Stimulated activated CD4-positive, alpha-beta T cell treated with anti-CD3 and anti-CD28 coated beads, Interleukin-1b, Interleukin-23, amount 100 ng/mL, for 1 hour (primary cell): ENCODE measurements around the gene SLC4A2.

ENCODE experiments used
- DNase-seq, 2 donors: peaks; one replicate each; pipeline ENCODE4 v3.0.0-alpha.2; 2020; ENCODE audit warnings: low read depth in 2 of 2

Gene SLC4A2

DNA sequence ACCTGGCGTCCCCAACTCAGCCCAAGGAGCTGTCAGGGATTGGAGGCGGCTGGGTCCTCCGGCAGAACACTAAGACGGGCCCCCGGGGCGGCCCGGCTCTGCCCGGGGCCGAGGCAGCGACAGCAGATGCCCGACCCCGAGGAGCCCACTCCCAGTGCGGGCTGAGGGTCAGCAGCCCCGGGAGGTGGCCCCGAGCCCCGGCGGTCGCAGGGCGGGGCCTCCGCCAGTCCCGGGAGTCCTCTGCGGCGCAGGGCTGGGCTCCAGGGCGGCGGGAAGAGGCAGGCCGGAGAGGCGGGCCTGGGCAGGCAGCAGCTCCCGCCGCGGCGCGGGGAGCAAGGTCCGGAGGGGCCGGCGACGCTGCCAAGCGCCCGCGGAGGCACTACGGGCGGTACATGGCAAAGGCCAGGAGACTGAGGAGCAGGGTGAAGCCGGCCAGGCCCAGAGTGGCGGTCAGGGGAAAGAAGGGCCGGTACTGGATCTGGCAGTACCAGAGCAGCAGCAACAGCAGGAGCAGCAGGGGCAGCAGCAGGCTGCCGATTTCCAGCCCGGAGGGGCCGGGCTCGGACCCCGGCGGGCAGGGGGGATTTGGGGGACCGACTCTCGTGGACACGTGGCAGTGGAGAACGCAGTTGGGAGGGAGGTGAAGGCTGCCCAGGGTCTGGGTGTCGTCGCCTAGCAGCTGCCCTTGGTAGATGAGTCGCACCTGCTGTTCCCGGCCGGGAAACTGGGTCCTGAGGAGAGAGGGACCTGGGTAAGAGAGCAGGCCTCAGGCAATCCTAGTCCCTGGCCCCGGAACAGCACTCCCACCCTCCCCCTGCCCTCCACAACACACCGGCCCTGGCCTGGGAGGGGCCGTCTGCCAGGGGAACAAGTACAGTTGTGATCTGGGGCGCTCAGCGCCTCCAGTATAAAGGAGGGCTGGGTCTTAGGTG is 22.0 kb downstream of the SLC4A2 start:
- no peak for DNase-seq

DNA sequence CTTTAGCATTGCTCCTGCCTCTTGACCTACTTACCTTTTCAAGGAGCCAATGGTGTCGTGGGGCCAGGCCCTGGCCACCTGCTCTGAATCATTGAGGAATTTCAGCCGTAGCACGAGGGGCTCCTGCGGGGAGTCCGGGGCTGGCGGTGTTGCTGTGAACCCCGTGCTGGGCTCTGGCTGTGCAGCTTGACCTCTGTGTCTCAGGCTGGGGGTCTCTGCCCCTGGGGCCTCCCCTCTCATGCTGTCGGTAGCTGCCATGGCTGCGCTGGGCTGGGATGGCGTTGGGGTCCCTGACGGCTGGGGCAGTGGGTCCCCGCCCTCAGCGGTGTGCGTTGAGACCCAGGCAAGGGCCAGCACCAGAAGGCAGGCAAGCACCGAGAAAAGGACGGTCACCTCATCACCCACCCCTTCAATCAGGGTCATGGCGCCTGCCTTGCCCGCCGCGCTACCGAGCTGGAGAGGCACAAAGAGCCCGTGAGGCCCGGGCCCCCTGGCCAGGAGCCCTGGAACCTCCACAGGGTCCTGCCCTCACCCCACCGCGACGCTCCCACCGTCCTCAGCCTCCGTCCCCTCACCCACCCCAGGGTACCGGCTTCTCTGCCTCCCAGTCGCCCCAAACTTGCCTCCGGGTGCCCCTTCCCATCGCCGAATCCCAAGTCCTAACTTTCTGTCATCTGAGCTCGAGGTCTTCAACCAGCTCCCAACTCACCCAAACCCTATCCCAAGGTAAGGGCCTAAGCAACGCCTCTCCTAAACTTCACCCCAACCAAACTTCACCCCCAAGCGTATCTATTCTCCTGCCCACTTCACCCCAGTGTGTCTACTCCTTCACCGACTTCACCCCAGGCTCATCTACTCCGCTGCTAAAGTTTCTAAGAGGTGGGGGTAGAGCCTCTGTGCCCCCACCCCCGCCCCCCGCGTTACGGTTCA is 23.0 kb downstream of the SLC4A2 start:
- DNase-seq, result no peak

DNA sequence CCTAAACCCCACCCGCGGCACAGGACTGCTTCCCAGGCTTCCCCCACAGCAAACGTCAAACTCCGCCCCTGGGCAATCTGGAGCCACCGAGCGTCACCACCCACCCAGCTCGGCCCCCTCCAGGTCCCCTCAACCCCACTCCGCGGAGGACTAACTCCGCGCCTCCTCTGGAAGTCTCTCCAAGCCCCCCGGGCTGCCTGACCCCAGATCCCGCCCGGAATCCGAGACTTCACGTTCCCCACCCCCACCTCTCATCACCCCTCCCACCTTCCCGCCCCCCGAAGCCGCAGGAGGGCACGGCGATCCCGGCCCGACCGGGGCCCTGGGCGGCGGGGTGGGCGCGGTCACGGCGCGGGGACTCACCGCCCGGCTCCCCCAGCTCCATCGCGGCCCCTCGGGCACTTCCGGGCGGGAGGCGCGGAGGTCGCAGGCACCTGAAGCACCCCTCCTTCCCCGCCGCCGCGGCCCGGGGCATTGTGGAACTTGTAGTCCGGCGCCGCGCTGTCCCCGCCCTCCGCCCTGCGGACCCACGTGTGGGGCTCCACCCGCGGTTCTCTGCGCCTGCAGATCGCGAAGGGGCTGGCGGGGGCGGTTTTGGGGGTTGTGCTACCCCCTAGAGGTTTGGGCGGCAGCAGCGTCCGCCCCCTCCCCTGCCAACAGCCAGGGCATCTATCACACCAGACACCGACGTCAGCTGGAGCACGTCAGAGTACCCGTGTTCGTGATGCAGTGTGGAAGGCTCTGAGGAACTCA is 23.9 kb downstream of the SLC4A2 start, which contains the start of gene TMUB1:
TMUB1 (minus strand) TSS at position 423 of the 753 bp plus-strand sequence. CDS start 930 bp downstream, outside the sequence.
- peak; percentile 57 to 62 for DNase-seq

DNA sequence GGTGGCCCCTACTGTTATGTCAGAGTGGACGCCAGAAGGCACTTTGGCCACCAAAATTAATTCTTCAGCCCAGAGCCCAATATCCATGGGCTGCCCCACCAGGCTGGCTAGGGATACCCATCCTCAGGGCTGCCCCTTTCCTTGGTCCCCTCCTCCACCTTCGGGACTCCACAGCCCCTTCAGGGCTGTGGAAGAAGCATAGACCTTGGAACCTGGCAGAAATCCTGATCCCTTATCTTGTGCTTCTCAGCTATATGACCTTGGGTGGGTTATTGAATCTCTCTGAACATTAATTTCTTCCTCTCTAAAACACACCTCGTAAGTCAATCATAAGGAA is 24.4 kb downstream of the SLC4A2 start:
- no peak for DNase-seq

DNA sequence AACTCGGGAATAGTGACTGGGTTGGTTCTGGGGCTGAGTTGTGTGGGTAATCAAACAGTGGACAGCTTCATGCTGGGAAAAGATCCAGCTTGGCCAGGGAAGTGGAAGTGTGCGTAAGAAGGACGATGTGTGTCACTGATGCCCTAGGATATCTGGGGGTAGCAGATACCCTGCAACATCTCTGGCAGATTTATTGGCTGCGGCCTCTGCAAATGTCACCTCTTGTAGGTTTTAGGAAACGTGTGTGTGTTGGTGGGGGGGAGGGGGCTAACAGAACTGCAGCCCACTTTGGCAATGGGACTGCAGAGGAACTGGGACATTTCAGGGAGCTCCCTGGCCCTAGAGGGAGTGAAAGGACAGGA is 25.9 kb downstream of the SLC4A2 start:
- DNase-seq, result no peak

DNA sequence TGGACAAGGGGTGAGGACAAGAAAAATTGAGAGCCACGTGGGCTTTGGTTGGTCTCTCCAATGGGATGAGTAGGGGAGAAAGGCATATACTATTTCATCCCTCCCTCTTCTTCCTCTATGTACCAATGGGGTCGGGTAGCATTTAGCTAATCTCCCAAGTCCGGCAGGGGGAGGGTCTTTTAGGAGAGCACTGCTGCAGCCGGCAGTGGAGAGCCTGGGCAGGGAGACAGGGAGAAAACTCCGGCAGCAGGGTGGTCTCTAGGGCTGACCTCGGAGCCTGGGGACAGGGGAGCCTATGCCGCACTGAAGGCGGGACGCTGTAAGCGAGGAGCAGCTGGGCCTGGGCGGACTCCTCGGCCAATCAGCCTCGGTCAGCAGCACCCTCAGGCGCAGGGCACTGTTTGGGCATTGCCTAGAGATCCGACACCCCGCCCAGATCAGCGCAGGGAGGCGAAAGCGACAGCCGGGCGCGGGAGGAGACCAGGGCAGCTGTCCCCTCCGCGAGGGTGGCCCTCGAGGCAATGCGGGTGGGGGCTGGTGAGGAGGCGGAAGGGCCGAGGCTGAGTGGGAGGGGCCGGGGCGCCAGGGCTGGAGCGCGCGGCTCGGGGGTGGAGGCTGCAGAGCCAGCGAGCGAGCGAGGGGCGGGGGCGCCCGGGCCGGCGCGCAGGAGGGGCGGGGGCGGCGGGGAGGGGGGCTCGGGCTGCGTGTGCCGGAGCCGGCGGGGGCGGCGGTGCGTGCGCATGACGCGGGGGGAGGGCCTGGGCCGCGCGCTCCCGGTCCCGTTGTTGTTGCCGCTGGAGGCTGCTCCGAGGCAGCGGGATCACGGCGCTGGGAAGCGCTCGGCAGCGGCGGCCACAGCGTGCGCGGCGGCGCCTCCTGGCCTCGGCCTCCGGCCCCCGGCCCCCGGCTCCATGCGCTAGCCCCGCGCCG is 26.6 kb downstream of the SLC4A2 start, which contains the start of gene AGAP3:
AGAP3 (plus strand) TSS at position 785 of the 930 bp plus-strand sequence. CDS start 267 bp downstream, outside the sequence.
- DNase-seq, result no peak

DNA sequence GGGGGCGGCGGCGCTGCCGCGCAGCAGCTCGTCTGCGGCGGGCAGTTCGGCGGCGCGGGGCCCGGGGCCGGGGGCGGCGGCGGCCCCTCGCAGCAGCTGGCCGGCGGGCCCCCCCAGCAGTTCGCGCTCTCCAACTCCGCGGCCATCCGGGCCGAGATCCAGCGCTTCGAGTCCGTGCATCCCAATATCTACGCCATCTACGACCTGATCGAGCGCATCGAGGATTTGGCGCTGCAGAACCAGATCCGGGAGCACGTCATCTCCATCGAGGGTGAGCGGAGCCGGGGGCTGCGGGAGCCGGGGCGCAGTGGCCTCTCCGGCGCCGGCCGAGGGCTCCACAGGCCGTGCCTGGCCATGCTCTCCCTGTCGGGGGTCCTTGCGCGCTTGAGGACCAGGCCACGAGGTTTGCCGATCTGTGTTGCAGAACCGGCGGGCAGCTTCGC is 27.4 kb downstream of the SLC4A2 start:
- no peak for DNase-seq

DNA sequence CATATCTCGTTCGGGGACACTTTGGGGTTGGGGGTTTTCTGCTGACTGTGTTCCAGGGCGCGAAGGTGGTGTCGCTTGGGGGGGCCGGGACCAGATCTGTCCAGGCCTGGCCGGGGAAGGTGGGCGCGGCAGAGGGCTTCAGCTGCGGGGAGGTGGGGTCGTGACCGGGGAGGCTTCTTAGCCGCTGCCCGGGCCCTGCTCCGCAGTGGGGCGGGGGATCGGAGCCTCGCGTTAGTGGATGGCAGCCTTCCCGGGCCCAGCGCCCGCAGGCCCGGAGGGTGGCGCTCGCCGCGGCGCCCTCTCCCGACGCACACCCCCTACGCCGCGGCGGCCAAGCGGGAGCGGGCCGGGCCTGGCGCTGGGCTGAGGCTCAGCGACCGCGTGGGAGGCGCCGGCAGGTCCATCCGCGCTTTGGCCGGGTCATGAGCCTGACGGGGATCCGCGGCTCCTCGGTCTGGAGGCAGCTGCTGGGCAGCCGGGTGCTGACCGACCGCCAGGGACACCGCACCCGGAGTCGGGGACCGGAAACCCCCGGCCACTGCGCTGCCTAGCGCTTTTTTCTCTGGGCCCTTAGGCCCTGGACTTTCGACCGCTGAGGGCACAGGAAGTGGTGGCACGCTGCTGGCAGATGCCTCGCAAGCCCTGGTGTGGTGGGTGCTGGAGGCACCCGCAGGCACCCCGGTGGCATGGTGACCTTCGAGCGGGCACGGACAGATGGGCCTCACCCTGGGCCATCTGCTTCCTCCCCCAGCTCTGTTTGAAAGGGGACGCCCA is 28.0 kb downstream of the SLC4A2 start:
- no peak for DNase-seq

DNA sequence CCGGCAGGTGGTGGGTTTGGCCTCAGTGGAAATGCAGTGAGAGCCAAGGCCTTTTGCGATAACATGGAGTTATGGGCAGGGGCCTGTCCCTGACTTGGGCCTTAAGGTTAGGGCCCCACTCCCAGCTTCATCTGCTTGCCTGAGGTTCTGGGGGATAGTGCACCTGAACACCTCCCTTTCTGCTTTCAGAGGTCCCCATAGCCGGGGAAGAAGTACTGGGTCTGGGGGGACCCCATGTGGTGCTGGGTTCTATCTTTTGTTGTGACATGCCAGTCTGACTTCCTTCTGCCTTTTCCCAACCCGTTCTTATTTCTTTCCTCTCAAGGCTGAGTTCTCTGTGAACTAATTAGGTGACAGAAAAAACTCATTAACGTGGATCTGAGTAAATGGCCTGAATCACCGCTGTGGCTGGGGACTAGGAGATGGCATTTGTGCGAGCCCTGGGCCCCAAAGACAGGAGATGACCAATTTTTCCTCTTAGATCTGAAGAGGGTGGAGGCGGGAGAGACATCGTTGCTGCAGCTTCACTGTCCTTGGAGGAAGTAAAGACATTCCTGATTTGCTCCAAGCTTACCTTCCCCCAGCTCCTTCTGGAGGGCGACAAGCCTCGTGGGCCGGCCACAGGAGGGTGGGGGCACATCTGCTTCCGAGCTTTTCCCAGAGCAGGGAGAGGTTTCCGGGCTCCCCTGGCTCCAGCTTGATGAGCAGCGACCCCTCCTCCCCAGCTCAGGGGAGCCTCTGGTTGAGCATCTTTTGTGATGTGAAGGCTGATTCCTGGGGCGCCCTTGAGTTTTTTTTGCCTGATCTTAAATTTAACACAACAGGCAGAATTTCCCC is 28.8 kb downstream of the SLC4A2 start:
- no peak for DNase-seq

DNA sequence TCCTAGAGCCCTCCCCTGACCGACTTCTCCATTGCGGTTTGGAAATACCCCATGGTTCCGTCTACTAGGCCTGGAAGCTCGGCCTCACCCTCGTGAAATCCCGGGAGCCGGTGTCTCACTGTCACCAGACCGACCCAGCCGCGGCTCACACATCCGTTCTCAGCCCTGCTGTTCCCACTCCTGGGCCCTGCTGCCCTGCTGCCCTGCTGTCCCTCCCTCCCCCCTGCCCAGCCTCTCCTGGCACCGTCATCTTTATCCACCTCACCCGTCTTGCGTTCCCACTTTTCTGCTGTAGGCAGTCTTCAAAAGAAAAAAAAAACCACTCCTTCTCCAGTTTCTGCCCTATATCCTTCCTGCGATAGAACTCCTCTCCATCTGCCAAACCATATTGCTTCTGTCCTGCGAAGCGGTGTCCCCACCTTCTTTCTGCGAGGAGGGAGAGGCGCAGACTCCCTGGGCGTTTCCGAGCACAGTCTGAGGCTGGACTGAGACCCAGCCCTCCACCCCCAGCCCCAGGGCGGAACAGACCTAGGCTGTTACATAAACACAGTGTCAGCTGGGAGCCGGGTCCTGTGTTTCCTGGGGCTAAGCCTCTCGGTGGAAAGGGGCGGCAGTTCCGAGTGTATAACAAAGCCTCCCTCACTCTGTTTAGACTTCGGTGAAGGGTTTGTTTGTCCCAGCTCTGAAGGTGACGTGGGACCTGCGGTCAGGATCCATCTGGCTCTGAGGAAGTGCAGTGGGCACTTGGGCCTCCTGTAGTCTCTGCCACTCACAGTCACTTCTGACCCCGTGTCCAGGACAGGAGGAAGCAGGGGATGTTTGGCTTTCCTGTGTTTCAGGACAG is 29.7 kb downstream of the SLC4A2 start:
- no peak for DNase-seq

DNA sequence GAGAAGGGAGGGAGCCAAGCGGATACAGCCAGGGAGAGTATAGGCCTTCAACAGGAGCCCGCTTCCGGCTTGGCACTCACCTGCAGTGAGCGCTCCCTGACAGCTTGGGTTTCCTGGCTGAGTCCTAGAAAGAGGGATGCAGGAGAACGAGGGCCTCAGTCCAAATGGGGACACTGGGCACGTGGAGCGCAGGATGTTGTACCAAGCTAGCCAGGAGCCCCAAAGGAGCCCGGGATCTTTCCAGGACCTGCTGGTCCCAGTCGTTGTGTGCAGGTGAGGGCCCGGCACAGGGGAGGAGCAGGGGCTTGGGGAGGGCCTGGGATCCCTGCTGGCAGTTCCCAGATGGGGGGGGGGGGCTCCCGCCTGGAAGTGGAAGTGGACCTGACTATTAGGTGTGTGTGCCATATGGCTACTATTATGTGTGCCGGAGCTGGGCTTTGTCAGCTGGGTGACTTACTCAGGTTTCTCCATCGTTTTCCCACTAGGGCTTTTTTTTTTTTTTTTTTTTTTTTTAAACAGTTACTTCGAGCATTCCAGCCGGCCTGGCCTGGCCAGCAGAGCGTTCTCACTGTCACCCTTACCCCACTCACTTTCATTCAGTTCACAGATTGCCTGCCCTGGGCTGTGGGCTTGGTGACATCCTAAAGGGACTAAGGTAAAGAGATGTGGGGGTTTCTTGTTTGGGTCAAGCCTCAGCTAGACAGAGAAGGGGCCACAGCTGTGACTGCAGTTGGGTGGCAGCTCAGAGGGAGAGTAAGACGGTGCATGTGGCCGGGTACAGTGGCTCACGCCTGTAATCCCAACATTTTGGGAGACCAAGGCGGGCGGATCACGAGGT is 30.7 kb downstream of the SLC4A2 start:
- no peak for DNase-seq

DNA sequence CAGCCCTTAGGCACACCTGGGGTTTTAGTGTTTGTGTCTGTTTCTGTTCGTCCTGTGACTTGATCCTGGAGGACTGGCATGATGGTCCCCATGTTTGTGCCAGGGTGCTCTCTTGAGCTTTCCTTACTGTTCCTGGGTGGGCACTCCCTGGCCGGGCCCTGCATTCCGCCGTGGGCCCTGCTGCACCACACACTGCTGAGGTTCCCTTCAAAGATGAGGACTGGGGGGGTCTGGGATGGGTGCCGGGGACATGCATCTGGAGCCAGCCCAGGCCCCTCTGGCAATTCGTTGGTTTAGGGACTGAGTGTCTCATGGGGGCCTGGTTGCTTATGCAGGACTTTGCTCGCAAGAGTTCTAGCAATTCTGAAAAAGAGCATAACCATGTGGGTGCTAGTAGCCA is 31.6 kb downstream of the SLC4A2 start:
- no peak for DNase-seq

DNA sequence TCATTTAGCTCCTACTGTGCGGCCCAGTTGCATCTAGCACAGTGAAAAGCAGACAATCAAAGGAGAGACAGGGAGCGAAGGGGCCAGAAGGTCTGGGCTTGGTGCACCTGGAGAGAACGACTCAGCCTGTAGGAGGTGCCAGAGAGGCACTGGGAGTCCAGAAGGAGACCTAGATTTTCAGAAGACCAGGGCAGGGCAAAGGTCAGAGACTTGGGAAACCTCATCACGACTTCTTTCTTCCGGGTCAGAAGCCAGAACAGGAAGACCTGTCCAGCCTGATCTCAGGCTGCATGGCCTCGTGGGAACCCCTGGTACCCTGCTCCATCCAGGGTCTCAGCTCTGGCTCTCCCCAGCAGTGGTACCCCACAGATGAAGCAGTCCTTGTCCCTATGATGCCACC is 32.0 kb downstream of the SLC4A2 start:
- DNase-seq, result no peak

DNA sequence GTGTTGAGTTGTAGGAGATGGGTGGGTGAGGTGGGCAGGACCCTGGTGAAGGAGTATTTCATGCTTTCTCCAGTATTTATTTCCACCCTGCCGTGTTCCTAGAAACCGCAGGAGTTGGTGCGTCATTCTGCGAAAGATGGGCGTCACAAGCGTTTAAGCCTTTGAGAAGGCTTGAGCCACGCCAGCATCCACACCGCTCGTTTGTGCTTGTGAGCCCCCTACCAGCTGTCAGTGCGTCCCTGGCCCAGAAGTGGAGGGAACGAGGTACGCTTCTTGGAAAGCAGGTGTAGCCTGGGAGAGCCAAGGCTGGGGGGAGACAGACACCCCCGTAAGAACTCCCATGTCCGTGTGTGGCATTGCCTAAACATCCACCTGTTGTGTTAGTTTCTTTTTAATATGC is 32.6 kb downstream of the SLC4A2 start:
- no peak for DNase-seq

DNA sequence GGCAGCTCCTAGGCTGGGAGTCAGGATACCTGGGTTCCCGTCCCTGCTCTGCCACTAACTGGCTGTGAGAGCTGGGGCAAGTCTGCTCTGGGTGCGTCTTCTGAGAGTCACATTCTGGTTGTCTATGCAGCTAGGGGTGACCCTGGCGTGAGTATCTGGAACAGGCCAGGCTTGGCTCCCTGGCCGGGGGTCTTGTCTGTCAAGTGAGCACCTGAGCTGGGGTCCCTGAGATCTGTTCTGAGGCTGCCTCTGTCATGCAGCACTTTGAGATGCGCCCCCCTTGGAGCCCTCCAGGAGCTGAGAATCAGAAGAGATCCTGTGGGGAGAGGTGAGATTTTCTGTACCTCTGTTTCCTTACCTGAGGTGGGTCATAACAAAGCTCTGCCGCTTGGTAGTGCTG is 34.4 kb downstream of the SLC4A2 start:
- no peak for DNase-seq

DNA sequence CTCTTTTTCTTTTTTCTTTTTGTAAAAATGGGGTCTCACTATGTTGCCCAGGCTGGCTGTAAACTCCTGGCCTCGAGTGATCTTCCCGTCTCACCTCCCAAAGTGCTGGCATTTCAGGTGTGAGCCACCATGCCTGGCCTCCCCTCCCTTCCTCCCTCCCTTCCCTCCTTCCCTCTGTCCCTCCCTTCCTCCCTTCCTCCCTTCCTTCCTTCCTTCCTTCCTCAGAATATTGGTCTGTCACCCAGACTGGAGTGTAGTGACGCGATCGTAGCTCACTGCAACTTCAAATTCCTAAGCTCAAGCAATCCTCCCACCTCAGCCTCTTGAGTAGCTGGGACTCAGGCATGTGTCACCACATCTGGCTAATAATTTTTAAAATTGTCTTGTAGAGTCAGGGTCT is 35.3 kb downstream of the SLC4A2 start:
- no peak for DNase-seq
